ENCODE results near the gene WDR27. TPM values are rescaled to one million over a fixed set of nuclear protein-coding genes. Genes with fewer than 3 reads are reported as not detected.
"Not testable (repeated sequence)": the region's sequence is repeated elsewhere in the genome, so short reads cannot be mapped to it uniquely, and the experiment has no call there.

Gene WDR27
- total RNA-seq, 1 donor from 2014 or later: 92.7 TPM

DNA sequence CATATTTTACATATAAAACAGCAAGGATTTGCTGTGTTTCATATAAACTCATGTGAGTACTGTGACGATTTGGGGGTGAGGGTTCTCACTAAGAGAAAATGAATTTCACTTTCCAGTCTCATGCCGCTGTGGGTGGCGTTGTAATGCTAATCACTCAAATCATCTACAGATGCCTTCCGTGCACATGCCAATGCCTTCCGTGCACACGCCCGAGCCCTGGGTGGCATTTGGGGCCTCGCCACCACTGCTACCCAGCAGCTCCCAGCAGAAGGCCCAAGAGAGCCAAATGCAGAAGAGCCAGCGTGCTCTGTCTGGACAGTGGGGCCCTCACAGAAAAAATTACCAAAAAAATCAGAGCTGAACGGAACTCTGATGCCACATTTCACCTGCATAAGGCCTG lies 53.7 kb downstream of the WDR27 start:
- Histone ChIP-seq H3K36me3 (no peaks in the 10 kb centered on the region), H3K9me3 (no peaks in the 10 kb centered on the region), H3K4me1 (no peaks in the 10 kb centered on the region), H3K27me3 (no peaks in the 10 kb centered on the region), H3K4me3 (no peak overlapping the region), H3K27ac (no peak overlapping the region)
- DNase-seq (ENCODE audit: low spot score in 2 of 2): no peak
- TF ChIP-seq, protein P1, sequence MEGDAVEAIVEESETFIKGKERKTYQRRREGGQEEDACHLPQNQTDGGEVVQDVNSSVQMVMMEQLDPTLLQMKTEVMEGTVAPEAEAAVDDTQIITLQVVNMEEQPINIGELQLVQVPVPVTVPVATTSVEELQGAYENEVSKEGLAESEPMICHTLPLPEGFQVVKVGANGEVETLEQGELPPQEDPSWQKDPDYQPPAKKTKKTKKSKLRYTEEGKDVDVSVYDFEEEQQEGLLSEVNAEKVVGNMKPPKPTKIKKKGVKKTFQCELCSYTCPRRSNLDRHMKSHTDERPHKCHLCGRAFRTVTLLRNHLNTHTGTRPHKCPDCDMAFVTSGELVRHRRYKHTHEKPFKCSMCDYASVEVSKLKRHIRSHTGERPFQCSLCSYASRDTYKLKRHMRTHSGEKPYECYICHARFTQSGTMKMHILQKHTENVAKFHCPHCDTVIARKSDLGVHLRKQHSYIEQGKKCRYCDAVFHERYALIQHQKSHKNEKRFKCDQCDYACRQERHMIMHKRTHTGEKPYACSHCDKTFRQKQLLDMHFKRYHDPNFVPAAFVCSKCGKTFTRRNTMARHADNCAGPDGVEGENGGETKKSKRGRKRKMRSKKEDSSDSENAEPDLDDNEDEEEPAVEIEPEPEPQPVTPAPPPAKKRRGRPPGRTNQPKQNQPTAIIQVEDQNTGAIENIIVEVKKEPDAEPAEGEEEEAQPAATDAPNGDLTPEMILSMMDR (IDR thresholded peaks at IDR 0.05): no peak
- intact Hi-C loops (cut with DNase I): no loop called here

DNA sequence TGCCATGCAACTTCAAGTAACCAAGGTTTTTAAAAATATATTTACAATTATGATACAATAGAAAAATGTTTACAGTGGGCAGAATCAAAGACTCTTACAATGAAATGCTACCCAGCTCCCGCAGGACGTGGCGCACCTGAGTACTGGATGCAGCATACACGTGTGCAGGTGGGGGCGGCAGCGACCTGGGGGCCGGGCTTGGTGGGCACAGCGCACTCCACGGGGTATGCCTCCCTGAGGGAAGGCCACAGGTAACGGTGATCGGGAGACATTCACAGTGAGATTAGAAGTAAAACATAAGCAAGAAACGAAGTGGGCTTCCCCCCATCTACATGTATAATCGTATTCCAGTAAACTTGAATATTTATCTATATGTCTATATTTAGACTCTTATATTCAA lies 54.2 kb downstream of the WDR27 start:
- no peak overlapping the region for H3K27ac ChIP-seq
- TF ChIP-seq, protein P1 (IDR thresholded peaks at IDR 0.05): no peak
- H3K4me1 ChIP-seq: no peaks in the 10 kb centered on the region
- no peaks in the 10 kb centered on the region for H3K36me3 ChIP-seq
- H3K27me3 ChIP-seq: no peaks in the 10 kb centered on the region
- peak in 1 of 2 donors; percentile 5 for DNase-seq (ENCODE audit: low spot score in 2 of 2)
- intact Hi-C loops (cut with DNase I): no loop called here
- no peak overlapping the region for H3K4me3 ChIP-seq
- no peaks in the 10 kb centered on the region for H3K9me3 ChIP-seq

DNA sequence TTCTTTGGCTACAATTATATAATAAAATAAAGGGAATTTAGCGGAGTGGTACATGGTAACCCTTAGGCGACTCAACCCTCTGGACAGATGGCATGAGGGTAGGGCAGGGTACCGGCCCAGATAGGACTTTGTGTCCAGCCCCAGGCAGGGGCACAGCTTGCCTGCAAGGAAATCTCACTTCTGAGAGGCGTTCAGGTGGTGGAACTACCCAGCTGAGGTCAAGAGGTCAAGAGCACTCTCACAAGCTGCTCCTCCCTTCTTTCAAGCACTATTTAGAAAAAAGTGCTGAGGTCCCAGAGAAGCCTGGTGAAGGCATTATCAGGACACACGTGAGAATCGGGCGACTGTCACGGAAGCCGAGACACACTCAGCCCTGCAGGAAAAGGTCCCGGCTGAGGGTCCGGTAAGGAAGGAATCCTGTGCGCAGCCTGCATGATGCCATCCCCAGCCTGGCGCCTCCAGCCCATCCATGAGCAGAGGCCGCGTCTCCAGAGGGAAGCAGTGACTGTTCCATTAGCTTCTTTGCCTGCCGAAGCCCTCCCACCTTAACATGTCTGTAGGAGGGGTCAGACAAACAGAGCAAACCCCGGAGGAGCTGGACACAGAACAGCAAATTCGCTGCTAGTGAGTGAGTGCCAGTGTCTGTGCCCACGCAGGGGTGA lies 54.8 kb downstream of the WDR27 start:
- intact Hi-C loops (cut with DNase I): no loop called here
- Histone ChIP-seq H3K4me1 (no peaks in the 10 kb centered on the region), H3K27ac (no peak overlapping the region), H3K9me3 (no peaks in the 10 kb centered on the region), H3K4me3 (no peak overlapping the region), H3K27me3 (no peaks in the 10 kb centered on the region), H3K36me3 (no peaks in the 10 kb centered on the region)
- TF ChIP-seq, protein P1 (IDR thresholded peaks at IDR 0.05): no peak
- DNase-seq (ENCODE audit: low spot score in 2 of 2): no peak

DNA sequence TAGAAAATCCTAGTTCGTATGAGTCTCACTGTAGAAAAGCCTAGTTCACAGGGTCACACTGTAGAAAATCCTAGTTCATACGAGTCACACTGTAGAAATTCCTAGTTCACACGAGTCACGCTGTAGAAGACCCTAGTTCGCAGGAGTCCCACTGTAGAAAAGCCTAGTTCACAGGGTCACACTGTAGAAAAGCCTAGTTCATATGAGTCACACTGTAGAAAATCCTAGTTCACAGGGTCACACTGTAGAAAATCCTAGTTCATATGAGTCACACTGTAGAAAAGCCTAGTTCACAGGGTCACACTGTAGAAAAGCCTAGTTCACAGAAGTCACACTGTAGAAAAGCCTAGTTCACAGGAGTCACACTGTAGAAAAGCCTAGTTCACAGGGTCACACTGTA lies 56.4 kb downstream of the WDR27 start:
- H3K27me3 ChIP-seq; H3K4me3 ChIP-seq; H3K4me1 ChIP-seq; DNase-seq (ENCODE audit: low spot score in 2 of 2); H3K36me3 ChIP-seq; intact Hi-C loops (cut with DNase I); H3K9me3 ChIP-seq; H3K27ac ChIP-seq: not testable (repeated sequence)

DNA sequence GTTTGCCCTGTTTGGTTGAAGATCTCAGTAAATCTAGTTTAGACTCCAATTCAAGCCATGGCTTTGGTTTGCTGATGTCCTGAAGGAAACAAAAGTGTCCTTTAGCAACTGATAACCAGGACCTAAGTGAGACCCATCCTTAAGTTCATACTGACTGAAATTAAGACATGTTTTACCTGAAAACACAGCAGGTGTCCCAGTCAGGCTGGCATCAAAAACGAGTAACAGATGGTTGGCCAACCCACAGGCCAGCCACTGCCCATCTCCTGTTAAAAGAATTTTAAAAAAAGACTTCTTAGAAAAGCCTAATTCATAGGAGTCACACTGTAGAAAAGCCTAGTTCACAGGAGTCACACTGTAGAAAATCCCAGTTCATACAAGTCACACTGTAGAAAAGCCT lies 58.3 kb downstream of the WDR27 start:
- Histone ChIP-seq H3K4me3 (no peak overlapping the region), H3K4me1 (no peaks in the 10 kb centered on the region), H3K27me3 (no peaks in the 10 kb centered on the region), H3K9me3 (no peaks in the 10 kb centered on the region), H3K27ac (no peak overlapping the region), H3K36me3 (no peaks in the 10 kb centered on the region)
- no peak for DNase-seq (ENCODE audit: low spot score in 2 of 2)
- TF ChIP-seq, protein P1 (IDR thresholded peaks at IDR 0.05): no peak
- intact Hi-C loops (cut with DNase I): no loop called here

DNA sequence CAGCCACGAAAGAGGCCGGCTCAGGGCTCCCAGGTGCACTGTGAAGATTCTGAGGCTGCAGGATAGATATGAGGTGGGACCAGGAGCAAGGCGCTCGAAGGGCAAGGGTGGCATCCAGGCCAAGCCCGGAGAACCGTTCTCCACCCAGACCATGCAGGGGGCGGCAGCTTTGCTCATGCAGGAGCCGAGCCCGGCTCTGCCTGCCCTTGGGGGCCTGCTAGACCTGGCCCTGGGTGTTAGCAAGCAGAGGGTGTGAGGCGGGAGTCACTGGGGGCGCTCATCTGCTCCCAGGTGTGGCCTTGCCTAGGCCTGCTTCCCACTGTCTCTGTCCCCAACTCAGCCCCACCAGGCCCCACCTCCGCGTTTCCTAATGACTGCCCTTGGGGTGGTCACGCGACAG lies 59.4 kb downstream of the WDR27 start:
- peaks cover 0 to 3% of the 10 kb centered on the region in 2 donors for H3K36me3 ChIP-seq
- TF ChIP-seq, protein P1 (IDR thresholded peaks at IDR 0.05): no peak
- H3K27ac ChIP-seq: no peak overlapping the region
- DNase-seq (ENCODE audit: low spot score in 2 of 2): no peak
- no peaks in the 10 kb centered on the region for H3K9me3 ChIP-seq
- intact Hi-C loops (cut with DNase I): no loop called here
- H3K4me3 ChIP-seq: no peak overlapping the region
- no peaks in the 10 kb centered on the region for H3K27me3 ChIP-seq
- no peaks in the 10 kb centered on the region for H3K4me1 ChIP-seq
